ENCODE measurements around the gene GPR153.

GPR153 gene

DNA sequence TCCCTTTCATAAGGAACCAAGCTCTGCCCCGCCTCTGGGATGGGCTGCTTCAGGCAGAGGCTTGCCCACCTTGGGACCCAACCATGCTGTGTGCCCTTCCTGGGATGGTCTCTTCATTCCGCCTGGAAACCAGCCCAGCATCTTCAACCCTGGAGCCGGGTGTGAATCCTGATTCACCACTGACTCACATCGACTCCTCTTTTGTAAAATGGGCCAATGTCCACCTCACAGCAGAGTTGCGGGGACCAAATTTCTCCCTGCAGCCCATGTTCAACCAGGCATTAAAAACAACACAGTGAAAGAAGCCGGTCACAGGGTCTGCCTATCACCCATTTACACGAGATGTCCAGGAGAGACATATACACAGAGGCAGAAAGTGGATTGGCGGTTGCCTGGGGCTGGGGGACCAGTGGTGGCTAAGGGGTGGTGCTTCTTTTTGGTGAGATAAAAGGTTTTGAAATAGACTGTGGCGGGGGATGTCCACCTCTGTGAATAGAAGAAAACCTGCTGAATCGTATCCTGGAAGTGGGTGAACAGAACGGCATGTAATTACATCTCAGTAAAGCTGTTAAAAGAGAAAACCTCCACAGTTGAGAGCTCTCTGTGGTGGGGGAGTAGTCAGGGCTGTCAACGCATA lies 6.9 kb upstream of the GPR153 start:
- H3K9me3 ChIP-seq (ENCODE audit: control insufficient read depth in 1 of 2, low read length in 2 of 2) = no peaks in the 10 kb centered on the region
- H3K4me3 ChIP-seq (ENCODE audit: low read depth in 1 of 2, low read length in 2 of 2) = no peak overlapping the region
- H3K4me1 ChIP-seq (ENCODE audit: control insufficient read depth in 1 of 2, insufficient read depth in 2 of 2, low read length in 2 of 2) = peaks cover 19 to 60% of the 10 kb centered on the region in 2 donors
- no peaks in the 10 kb centered on the region for H3K36me3 ChIP-seq (ENCODE audit: control insufficient read depth in 1 of 2, insufficient read depth in 2 of 2, low read length in 2 of 2)
- no peaks in the 10 kb centered on the region for H3K27me3 ChIP-seq (ENCODE audit: low read depth, low read length)
- H3K27ac ChIP-seq (ENCODE audit: low read length) = no peak overlapping the region

DNA sequence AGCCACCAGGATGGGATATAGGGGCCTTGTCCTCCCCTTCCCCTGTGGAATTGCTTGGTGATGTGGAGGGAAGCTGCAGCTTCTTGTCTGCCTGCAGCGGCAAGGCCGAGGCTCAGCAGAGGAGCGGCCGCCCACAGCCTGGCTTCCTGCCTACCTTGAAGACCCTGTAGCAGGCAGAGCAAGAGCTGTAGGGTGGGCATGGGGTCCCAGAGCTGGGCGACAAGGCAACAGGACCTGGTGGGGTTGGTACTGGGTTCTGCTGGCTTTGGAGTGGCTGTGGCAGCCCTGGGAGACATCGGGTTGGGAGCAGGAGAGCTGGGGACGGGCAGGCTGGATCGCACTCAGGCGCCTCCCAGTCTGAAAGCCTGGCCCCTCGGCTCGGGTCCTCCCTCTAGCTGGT lies 5.7 kb upstream of the GPR153 start:
- H3K4me1 ChIP-seq (ENCODE audit: control insufficient read depth in 1 of 2, insufficient read depth in 2 of 2, low read length in 2 of 2) = peaks cover 9 to 54% of the 10 kb centered on the region in 2 donors
- H3K27ac ChIP-seq (ENCODE audit: low read length) = no peak overlapping the region
- no peaks in the 10 kb centered on the region for H3K9me3 ChIP-seq (ENCODE audit: control insufficient read depth in 1 of 2, low read length in 2 of 2)
- no peaks in the 10 kb centered on the region for H3K36me3 ChIP-seq (ENCODE audit: control insufficient read depth in 1 of 2, insufficient read depth in 2 of 2, low read length in 2 of 2)
- H3K27me3 ChIP-seq (ENCODE audit: low read depth, low read length) = no peaks in the 10 kb centered on the region
- H3K4me3 ChIP-seq (ENCODE audit: low read depth in 1 of 2, low read length in 2 of 2) = no peak overlapping the region

DNA sequence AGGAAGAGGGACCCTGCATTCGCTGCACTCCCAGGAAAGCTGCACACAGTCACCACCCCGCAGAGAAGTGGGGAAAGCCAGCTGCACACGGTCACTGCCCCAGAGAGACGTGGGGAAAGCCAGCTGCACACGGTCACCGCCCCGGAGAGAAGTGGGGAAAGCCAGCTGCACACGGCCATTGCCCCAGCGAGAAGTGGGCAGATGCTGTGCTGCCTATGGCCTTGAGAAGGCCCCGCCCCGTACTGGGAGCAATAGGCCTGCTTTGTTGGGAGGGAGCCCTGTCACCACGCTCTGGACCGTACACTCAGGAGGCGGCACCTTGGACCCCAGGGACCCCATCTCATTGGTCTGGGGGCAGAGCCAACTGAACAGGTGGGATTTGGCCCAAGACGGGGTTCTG lies 4.3 kb upstream of the GPR153 start:
- H3K27ac ChIP-seq (ENCODE audit: low read length) = no peak overlapping the region
- no peaks in the 10 kb centered on the region for H3K27me3 ChIP-seq (ENCODE audit: low read depth, low read length)
- H3K4me1 ChIP-seq (ENCODE audit: control insufficient read depth in 1 of 2, insufficient read depth in 2 of 2, low read length in 2 of 2) = peaks cover 0 to 49% of the 10 kb centered on the region in 2 donors
- no peak overlapping the region for H3K4me3 ChIP-seq (ENCODE audit: low read depth in 1 of 2, low read length in 2 of 2)
- no peaks in the 10 kb centered on the region for H3K9me3 ChIP-seq (ENCODE audit: control insufficient read depth in 1 of 2, low read length in 2 of 2)
- H3K36me3 ChIP-seq (ENCODE audit: control insufficient read depth in 1 of 2, insufficient read depth in 2 of 2, low read length in 2 of 2) = no peaks in the 10 kb centered on the region

DNA sequence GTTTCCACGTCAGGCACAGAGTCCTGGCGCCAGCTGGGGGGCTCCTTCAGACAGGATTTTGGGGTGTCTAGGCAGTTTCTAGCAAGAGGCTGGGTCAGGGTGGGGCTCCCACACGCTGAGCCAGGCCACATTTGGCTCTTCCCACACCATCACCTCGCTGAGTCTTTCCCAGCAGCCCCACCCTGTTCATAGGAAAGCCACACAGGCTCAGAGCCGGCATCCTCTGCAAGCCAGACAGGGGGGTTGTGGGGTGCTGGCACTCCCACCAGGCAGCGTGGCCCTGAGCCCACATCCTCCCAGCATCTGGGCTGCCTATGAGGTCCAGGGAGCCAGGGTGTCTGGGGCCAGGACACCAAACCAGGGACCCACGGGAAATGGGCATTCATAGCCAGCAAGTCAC lies 2.8 kb upstream of the GPR153 start:
- Histone ChIP-seq H3K9me3 (ENCODE audit: control insufficient read depth in 1 of 2, low read length in 2 of 2) (no peaks in the 10 kb centered on the region), H3K36me3 (ENCODE audit: control insufficient read depth in 1 of 2, insufficient read depth in 2 of 2, low read length in 2 of 2) (no peaks in the 10 kb centered on the region), H3K4me3 (ENCODE audit: low read depth in 1 of 2, low read length in 2 of 2) (no peak overlapping the region), H3K4me1 (ENCODE audit: control insufficient read depth in 1 of 2, insufficient read depth in 2 of 2, low read length in 2 of 2) (peaks cover 0 to 45% of the 10 kb centered on the region in 2 donors), H3K27me3 (ENCODE audit: low read depth, low read length) (no peaks in the 10 kb centered on the region), H3K27ac (ENCODE audit: low read length) (no peak overlapping the region)

DNA sequence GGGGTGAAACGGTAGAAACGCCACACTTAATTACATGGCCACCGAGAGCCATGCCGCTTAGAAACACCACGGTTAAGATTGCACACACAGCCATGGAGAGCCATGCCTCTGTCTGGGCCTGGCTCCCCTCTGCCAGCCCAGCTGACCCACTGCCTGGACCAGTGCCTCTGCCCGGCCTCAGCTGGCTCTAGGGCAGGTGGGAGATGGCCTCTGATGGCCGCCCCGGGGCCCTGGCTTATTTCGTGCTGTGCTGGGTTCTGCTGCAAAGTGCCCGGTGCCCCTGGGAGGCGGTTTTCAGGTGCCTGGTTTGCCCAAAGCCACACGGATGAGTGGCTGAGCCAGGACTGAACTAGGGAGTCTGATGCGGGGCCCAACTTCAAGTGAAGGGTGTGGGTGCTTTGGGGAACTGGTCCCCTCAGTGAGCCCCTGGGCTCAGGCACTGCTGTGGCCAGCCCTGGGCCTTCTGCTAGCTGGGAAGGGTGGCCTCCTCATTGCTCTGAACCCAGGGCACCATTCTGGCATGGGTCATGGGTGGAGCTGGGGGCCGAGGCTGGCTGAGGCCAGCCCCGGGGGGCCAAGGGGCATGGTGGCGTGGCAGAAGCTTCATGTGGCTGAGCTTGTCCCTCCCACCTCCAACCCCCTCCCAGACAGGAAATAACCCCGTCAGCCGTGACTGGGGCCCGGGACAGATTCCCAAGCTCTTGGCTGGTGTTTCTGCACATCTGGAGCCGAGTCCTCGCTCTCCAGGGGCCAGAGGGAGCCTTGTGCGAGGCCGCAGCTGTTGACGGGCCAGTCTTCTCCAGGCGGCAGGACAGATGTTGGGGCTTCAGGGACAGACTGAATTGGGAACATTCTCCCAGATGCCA lies 1.9 kb upstream of the GPR153 start:
- Histone ChIP-seq H3K36me3 (ENCODE audit: control insufficient read depth in 1 of 2, insufficient read depth in 2 of 2, low read length in 2 of 2) (no peaks in the 10 kb centered on the region), H3K27ac (ENCODE audit: low read length) (no peak overlapping the region), H3K9me3 (ENCODE audit: control insufficient read depth in 1 of 2, low read length in 2 of 2) (no peaks in the 10 kb centered on the region), H3K4me3 (ENCODE audit: low read depth in 1 of 2, low read length in 2 of 2) (no peak overlapping the region), H3K4me1 (ENCODE audit: control insufficient read depth in 1 of 2, insufficient read depth in 2 of 2, low read length in 2 of 2) (peaks cover 0 to 41% of the 10 kb centered on the region in 2 donors), H3K27me3 (ENCODE audit: low read depth, low read length) (no peaks in the 10 kb centered on the region)

DNA sequence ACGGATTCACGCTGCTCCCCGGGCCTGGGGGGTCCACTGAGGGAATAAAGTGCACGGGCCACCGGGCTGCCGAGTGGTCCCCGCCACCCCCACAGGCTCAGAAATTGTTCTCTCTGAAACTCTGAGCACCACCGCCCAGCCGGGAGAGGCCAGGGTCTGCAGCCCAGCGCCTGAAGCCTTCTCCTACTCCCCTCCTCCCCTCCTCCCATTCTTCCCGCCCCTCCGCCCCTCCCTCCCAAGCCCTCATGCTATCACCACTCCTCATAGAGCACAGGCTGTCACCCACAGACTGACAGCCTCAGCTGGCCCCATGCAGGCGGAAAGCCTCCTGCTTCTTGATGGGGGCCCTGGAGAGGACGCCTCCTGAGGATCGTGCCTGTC lies 707 bp upstream of the GPR153 start:
- no peaks in the 10 kb centered on the region for H3K27me3 ChIP-seq (ENCODE audit: low read depth, low read length)
- no peak overlapping the region for H3K27ac ChIP-seq (ENCODE audit: low read length)
- H3K4me3 ChIP-seq (ENCODE audit: low read depth in 1 of 2, low read length in 2 of 2) = peak overlapping the region in 1 of 2 donors; percentile 65
- H3K9me3 ChIP-seq (ENCODE audit: control insufficient read depth in 1 of 2, low read length in 2 of 2) = no peaks in the 10 kb centered on the region
- H3K4me1 ChIP-seq (ENCODE audit: control insufficient read depth in 1 of 2, insufficient read depth in 2 of 2, low read length in 2 of 2) = peaks cover 0 to 41% of the 10 kb centered on the region in 2 donors
- no peaks in the 10 kb centered on the region for H3K36me3 ChIP-seq (ENCODE audit: control insufficient read depth in 1 of 2, insufficient read depth in 2 of 2, low read length in 2 of 2)

DNA sequence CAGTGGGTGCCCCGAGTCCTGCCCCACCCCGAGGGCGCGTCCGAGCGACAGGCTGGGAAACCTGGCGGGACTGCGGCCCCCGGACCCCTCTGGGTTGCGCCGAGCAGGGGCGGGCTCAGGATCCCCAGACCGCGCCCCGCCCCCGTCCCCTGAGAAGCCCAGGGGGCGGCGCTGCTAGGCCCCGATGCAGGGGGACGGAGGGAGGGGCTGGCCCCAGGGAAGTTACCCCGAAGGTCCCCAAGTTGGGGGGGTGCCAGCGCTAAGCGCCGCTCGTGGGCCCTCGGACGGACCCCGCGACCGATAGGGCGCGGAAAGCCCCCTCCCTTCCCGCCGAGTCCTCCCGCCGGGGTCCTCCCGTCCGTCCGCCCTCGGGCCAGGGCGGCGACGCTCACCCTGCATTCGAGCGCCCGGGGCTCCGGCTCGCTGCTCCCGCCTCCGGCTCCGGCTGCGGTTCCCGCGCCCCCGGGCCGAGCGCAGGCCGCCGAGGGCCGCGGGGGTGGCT lies 414 bp downstream of the GPR153 start:
- Histone ChIP-seq H3K27ac (ENCODE audit: low read length) (no peak overlapping the region), H3K4me3 (ENCODE audit: low read depth in 1 of 2, low read length in 2 of 2) (peak overlapping the region in 1 of 2 donors; percentile 78), H3K9me3 (ENCODE audit: control insufficient read depth in 1 of 2, low read length in 2 of 2) (no peaks in the 10 kb centered on the region), H3K27me3 (ENCODE audit: low read depth, low read length) (no peaks in the 10 kb centered on the region), H3K36me3 (ENCODE audit: control insufficient read depth in 1 of 2, insufficient read depth in 2 of 2, low read length in 2 of 2) (no peaks in the 10 kb centered on the region), H3K4me1 (ENCODE audit: control insufficient read depth in 1 of 2, insufficient read depth in 2 of 2, low read length in 2 of 2) (peaks cover 0 to 35% of the 10 kb centered on the region in 2 donors)

DNA sequence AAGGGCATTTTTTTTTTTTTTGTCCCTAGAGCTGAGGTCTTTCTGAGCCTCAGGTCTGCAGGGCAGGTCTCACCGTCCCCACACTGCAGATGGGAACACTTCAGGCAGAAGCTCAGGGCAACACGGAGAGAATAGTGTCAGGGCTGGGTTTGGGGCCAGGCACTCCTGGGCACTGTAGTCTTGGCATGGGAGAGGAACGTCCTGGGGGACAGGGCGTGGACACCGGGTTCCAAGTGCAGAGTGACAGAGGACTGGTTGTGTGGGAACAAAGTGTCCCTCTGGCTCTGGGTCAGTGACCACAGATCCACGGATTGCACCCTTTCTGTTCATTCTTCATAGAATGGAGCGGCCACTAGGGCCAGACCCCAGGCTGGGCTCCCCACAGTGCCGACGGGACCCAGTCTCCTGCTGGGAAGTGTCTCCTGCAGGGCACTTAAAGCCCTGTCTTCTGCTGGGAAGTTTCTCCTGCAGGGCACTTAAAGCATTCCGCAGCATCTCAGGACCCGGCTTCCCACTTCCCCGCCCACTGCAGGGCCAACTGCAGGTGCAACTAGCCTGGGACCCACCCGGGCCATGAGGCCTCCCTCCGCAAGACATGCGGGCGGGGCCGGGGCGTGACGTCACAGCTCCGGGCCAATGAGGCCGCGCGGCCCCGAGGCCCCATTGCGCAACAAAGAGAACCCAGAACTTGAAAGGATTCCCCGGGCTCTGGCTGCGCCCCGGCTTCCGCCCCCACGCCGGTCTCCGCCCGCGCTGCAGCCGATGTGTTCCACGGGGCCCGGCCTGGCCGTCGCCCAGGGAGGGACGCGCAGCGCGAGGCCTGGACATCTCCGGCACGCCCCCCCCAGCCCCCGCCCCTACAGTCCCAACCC lies 1.2 kb downstream of the GPR153 start:
- Histone ChIP-seq H3K4me1 (ENCODE audit: control insufficient read depth in 1 of 2, insufficient read depth in 2 of 2, low read length in 2 of 2) (peaks cover 0 to 32% of the 10 kb centered on the region in 2 donors), H3K36me3 (ENCODE audit: control insufficient read depth in 1 of 2, insufficient read depth in 2 of 2, low read length in 2 of 2) (peaks cover 0 to 1% of the 10 kb centered on the region in 2 donors), H3K27ac (ENCODE audit: low read length) (no peak overlapping the region), H3K9me3 (ENCODE audit: control insufficient read depth in 1 of 2, low read length in 2 of 2) (no peaks in the 10 kb centered on the region), H3K4me3 (ENCODE audit: low read depth in 1 of 2, low read length in 2 of 2) (peak overlapping the region in 1 of 2 donors; percentile 78), H3K27me3 (ENCODE audit: low read depth, low read length) (no peaks in the 10 kb centered on the region)

DNA sequence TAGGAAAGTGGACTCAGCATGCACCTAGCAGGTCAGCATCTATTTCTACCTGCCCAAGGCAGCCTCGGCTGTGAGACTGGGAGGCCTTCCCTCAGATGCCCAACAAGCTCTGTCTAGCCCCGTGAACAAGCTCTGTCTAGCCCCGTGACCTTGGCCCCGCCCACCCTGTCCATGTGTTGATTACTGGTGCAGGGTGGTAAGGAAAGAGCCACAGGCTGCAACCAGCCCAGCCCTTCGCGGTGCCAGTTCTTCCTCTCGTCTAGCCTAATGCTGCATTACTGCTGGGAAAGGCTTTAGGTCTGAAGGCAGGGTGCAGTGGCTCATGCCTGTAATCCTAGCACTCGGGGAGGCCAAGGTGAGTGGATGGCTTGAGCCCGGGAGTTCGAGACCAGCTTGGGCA lies 2.2 kb downstream of the GPR153 start:
- Histone ChIP-seq H3K9me3 (ENCODE audit: control insufficient read depth in 1 of 2, low read length in 2 of 2) (no peaks in the 10 kb centered on the region), H3K4me3 (ENCODE audit: low read depth in 1 of 2, low read length in 2 of 2) (no peak overlapping the region), H3K27ac (ENCODE audit: low read length) (no peak overlapping the region), H3K27me3 (ENCODE audit: low read depth, low read length) (no peaks in the 10 kb centered on the region), H3K4me1 (ENCODE audit: control insufficient read depth in 1 of 2, insufficient read depth in 2 of 2, low read length in 2 of 2) (peaks cover 0 to 21% of the 10 kb centered on the region in 2 donors), H3K36me3 (ENCODE audit: control insufficient read depth in 1 of 2, insufficient read depth in 2 of 2, low read length in 2 of 2) (peaks cover 0 to 12% of the 10 kb centered on the region in 2 donors)

DNA sequence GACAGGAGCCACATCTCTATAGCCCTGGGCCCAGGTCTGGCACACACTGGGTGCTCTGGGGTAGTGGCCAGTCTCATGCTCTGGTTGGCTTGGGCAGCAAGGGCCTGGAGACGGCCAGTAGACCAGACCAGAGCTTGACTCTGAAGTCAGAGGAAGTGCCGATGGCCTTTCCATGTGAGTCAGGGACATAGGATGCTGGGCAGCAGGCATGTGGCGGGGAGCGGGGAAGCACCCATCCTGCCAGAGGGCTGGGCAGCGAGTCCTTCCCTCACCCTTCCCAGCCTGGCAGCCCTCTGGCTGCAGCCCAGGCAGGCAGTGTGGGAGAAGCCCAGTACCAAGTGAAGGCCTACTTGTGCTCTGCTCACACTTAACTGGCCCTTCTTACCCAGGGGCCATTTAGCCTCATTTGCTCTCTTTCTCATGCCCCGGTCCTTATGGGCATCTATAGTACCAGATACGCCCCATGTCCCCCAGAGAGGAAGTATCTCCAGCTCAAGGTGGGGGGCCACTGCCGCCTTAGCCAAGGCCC lies 3.3 kb downstream of the GPR153 start:
- H3K4me1 ChIP-seq (ENCODE audit: control insufficient read depth in 1 of 2, insufficient read depth in 2 of 2, low read length in 2 of 2) = peaks cover 0 to 15% of the 10 kb centered on the region in 2 donors
- H3K9me3 ChIP-seq (ENCODE audit: control insufficient read depth in 1 of 2, low read length in 2 of 2) = no peaks in the 10 kb centered on the region
- peaks cover 0 to 16% of the 10 kb centered on the region in 2 donors for H3K36me3 ChIP-seq (ENCODE audit: control insufficient read depth in 1 of 2, insufficient read depth in 2 of 2, low read length in 2 of 2)
- H3K27me3 ChIP-seq (ENCODE audit: low read depth, low read length) = no peaks in the 10 kb centered on the region
- H3K4me3 ChIP-seq (ENCODE audit: low read depth in 1 of 2, low read length in 2 of 2) = no peak overlapping the region
- H3K27ac ChIP-seq (ENCODE audit: low read length) = no peak overlapping the region

DNA sequence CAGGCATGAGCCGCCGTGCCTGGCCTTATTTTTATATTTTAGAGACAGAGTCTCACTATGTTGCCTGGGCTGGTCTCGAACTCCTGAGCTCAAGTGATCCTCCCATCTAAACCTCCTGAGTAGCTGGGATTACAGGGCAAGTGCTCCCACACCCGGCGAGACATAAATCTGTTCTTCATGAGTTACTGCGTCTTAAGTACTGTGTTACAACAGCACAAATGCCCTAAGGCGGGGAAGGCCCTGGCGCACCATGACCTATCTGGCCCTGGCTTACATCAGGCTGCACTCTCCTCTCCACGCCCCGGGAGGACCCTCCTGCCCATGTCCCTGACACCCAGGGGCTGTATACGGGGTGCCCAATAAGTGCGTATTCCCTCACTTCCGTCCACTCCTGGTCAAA lies 4.3 kb downstream of the GPR153 start:
- Histone ChIP-seq H3K27me3 (ENCODE audit: low read depth, low read length) (no peaks in the 10 kb centered on the region), H3K4me3 (ENCODE audit: low read depth in 1 of 2, low read length in 2 of 2) (no peak overlapping the region), H3K4me1 (ENCODE audit: control insufficient read depth in 1 of 2, insufficient read depth in 2 of 2, low read length in 2 of 2) (peaks cover 0 to 15% of the 10 kb centered on the region in 2 donors), H3K27ac (ENCODE audit: low read length) (no peak overlapping the region), H3K9me3 (ENCODE audit: control insufficient read depth in 1 of 2, low read length in 2 of 2) (no peaks in the 10 kb centered on the region), H3K36me3 (ENCODE audit: control insufficient read depth in 1 of 2, insufficient read depth in 2 of 2, low read length in 2 of 2) (peaks cover 0 to 16% of the 10 kb centered on the region in 2 donors)

All from muscle layer of duodenum (tissue), 2 donors.